HepG2 (cell line): Measurements from ENCODE around the gene TMCC2. TPM values are rescaled to one million over a fixed set of nuclear protein-coding genes. Genes with fewer than 3 reads are reported as not detected.

Source experiments
- ATAC-seq: fragments of 200-7000 bp; cut with Tn5 transposase; 3 replicates; pipeline ENCODE4 v1.9.1; 2020; ENCODE audit warnings: mild to moderate bottlenecking, moderate library complexity
- BruUV-seq: library from RNA; stranded (reverse); fragments of 400-500 nt; replicated peaks from 2 replicates; lab custom pipeline; 2021; lab: Mats Ljungman, UMichigan
- CTCF ChIA-PET: fragments of 300-600 bp; formaldehyde crosslinking; extraction: SDS; loops from one replicate; lab custom pipeline; 2021; ENCODE audit warnings: low total read pairs, inconsistent platforms, low intra/inter-chr PET ratio; lab: Yijun Ruan, JAX
- POLR2A ChIA-PET: fragments of 350-600 bp; sonication (Branson Sonifier 250); formaldehyde crosslinking; loops from one replicate; lab custom pipeline; 2020; ENCODE audit warnings: antibody characterized with exemption, inconsistent platforms; lab: Yijun Ruan, JAX
- DNase-seq: peaks from one replicate; pipeline ENCODE4 v3.0.0-alpha.2; 2015; ENCODE audit warnings: low spot score
- FAIRE-seq: peaks from 3 replicates; lab custom pipeline; 2011; peaks lifted over from hg19 to GRCh38; lab: Jason Lieb, UNC
- H2AFZ ChIP-seq: one replicate; pipeline ENCODE4 v1.6.1; 2011; ENCODE audit warnings: low read length, inconsistent platforms
- H3K27ac ChIP-seq: fragments of 300-600 bp; 3 replicates; pipeline ENCODE4 v1.8.0; 2011; ENCODE audit warnings: mixed run types, mild to moderate bottlenecking, mixed read lengths, low read length, inconsistent platforms; ENCODE audit not compliant: insufficient read depth; ENCODE audit errors: extremely low read length
- H3K27me3 ChIP-seq, 2 experiments: fragments of 200-600 bp in 1 of 2; 2 replicates in 1 of 2; 3 replicates in 1 of 2; pipeline versions ENCODE4 v1.6.0 to v1.8.0; 2011; ENCODE audit warnings: low read length in 2 of 2, mild to moderate bottlenecking in 2 of 2, moderate library complexity in 2 of 2, inconsistent platforms in 1 of 2; ENCODE audit not compliant: insufficient read depth in 2 of 2, control insufficient read depth in 1 of 2
- H3K36me3 ChIP-seq, 2 experiments: fragments of 200-600 bp in 1 of 2; replicated peaks in 1 of 2; 2 replicates in 1 of 2; 3 replicates in 1 of 2; pipeline versions ENCODE4 v1.5.1 to v1.8.0; 2011; ENCODE audit warnings: low read length in 2 of 2, inconsistent platforms in 1 of 2; ENCODE audit not compliant: insufficient read depth in 2 of 2, control insufficient read depth in 1 of 2
- H3K4me1 ChIP-seq: 2 replicates; pipeline ENCODE4 v1.5.1; 2012; ENCODE audit warnings: low read length, inconsistent platforms; ENCODE audit not compliant: insufficient read depth
- H3K4me2 ChIP-seq: 2 replicates; pipeline ENCODE4 v1.6.0; 2011; ENCODE audit warnings: low read depth, low read length, inconsistent platforms
- H3K4me3 ChIP-seq, 3 experiments: fragments of 200-600 bp in 1 of 3; sonication (generic), shearing (Covaris generic) in 1 of 3; replicated peaks in 1 of 3; 2 replicates each; pipeline ENCODE4 v1.5.1; 2011 to 2016; ENCODE audit warnings: low read length in 3 of 3, inconsistent platforms in 2 of 3, low read depth in 2 of 3, mild to moderate bottlenecking in 2 of 3, control low read depth in 1 of 3, mixed read lengths in 1 of 3; ENCODE audit not compliant: insufficient read depth in 1 of 3
- H3K79me2 ChIP-seq: one replicate; pipeline ENCODE4 v1.6.1; 2011; ENCODE audit warnings: low read length, inconsistent platforms; ENCODE audit not compliant: insufficient read depth
- H3K9ac ChIP-seq: 2 replicates; pipeline ENCODE4 v1.6.0; 2011; ENCODE audit warnings: mild to moderate bottlenecking, low read depth, low read length, inconsistent platforms; ENCODE audit not compliant: insufficient read depth
- H3K9me3 ChIP-seq: 2 replicates; pipeline ENCODE4 v1.5.1; 2012; ENCODE audit warnings: mild to moderate bottlenecking, low read length
- H4K20me1 ChIP-seq: 2 replicates; pipeline ENCODE4 v1.6.0; 2011; ENCODE audit warnings: inconsistent platforms, mild to moderate bottlenecking, low read length, moderate library complexity; ENCODE audit not compliant: insufficient read depth
- AGO2 ChIP-seq: fragments of 200-400 bp; formaldehyde crosslinking; optimal IDR thresholded peaks from 2 replicates; pipeline ENCODE3; 2017; ENCODE audit warnings: mild to moderate bottlenecking, low read depth, low read length, moderate library complexity
- CEBPB ChIP-seq: IDR thresholded peaks from 2 replicates; pipeline ENCODE4 v1.6.1; 2011; ENCODE audit warnings: low read depth, low read length, improper control_type of control experiment, borderline replicate concordance
- HINFP ChIP-seq: sonication (generic); formaldehyde crosslinking; IDR thresholded peaks from 2 replicates; pipeline ENCODE4 v1.4.0; 2020; ENCODE audit warnings: low read depth, mild to moderate bottlenecking, missing genetic modification reagents
- NFIC ChIP-seq: IDR thresholded peaks from 2 replicates; pipeline ENCODE4 v1.6.1; 2012; ENCODE audit warnings: mild to moderate bottlenecking, low read length, inconsistent platforms
- PHF8 ChIP-seq: sonication (generic); formaldehyde crosslinking; IDR thresholded peaks from 2 replicates; pipeline ENCODE4 v1.5.0; 2020; ENCODE audit warnings: missing genetic modification reagents
- TCF12 ChIP-seq, 2 experiments: fragments of 450-650 bp in 1 of 2; sonication (generic) in 1 of 2; formaldehyde crosslinking in 1 of 2; IDR thresholded peaks; 2 replicates each; pipeline versions ENCODE4 v1.6.1 to v1.8.0; 2017 to 2022; ENCODE audit warnings: antibody characterized with exemption in 1 of 2, mild to moderate bottlenecking in 1 of 2, missing genetic modification reagents in 1 of 2, moderate library complexity in 1 of 2
- ZEB1 ChIP-seq: IDR thresholded peaks from 2 replicates; pipeline ENCODE4 v1.6.1; 2012; ENCODE audit warnings: mild to moderate bottlenecking, low read depth, inconsistent platforms; ENCODE audit not compliant: insufficient replicate concordance
- ZNF24 ChIP-seq: fragments of 450-650 bp; IDR thresholded peaks from 2 replicates; pipeline ENCODE4 v1.6.1; 2017; ENCODE audit warnings: antibody characterized with exemption, mild to moderate bottlenecking
- ZNF276 ChIP-seq: sonication (generic); formaldehyde crosslinking; IDR thresholded peaks from 2 replicates; pipeline ENCODE4 v1.4.0; 2020; ENCODE audit warnings: mild to moderate bottlenecking, low read depth, missing genetic modification reagents
- ZNF362 ChIP-seq: sonication (generic); formaldehyde crosslinking; IDR thresholded peaks from 2 replicates; pipeline ENCODE4 v1.4.0; 2020; ENCODE audit warnings: missing genetic modification reagents, mild to moderate bottlenecking, borderline replicate concordance
- ZNF567 ChIP-seq: sonication (generic); formaldehyde crosslinking; IDR thresholded peaks from 2 replicates; pipeline ENCODE4 v1.8.1; 2023; ENCODE audit warnings: mild to moderate bottlenecking, missing genetic modification reagents, borderline replicate concordance
- WGBS: methylation state at CpG from one replicate; pipeline ENCODE4 v1.1.6; 2017; ENCODE audit warnings: low lambda C conversion rate; 5-methylcytosine and 5-hydroxymethylcytosine counted together
- in situ Hi-C: cut with HindIII; loops from 2 replicates; pipeline ENCODE4 v1.10.0; 2017; ENCODE audit warnings: low pct_unique_long_range_greater_than_20kb; ENCODE audit not compliant: extremely low pct_ligation_motif_present
- intact Hi-C: fragments of 100-400 bp; cut with micrococcal nuclease; formaldehyde crosslinking; loops from one replicate; pipeline ENCODE4 v1.10.0; 2022; ENCODE audit not compliant: unreplicated experiment
- polyA plus RNA-seq, 8 experiments: library from polyadenylated mRNA; depleted of rRNA in 3 of 8; stranded (reverse) in 7 of 8; unstranded in 1 of 8; fragments of >200 nt; fragmentation: Illumina TruSeq in 4 of 8; extraction: Trizol in 4 of 8; gene quantifications; 2 replicates each; pipeline versions ENCODE4 v1.2.1 to v1.2.3, GENCODE V29; 2011 to 2016; ENCODE audit warnings: low read depth in 4 of 8, missing spikeins in 1 of 8, mixed read lengths in 1 of 8; ENCODE audit not compliant: insufficient read depth in 1 of 8
- total RNA-seq, 5 experiments: library from RNA; depleted of rRNA; stranded (reverse); fragments of >200 nt; fragmentation: Illumina TruSeq; extraction: Trizol; gene quantifications; 2 replicates each; pipeline ENCODE4 v1.2.3, GENCODE V29; 2016; ENCODE audit warnings: low read depth in 1 of 5
- TF ChIP-seq, protein P1 (sequence below): sonication (generic); formaldehyde crosslinking; IDR thresholded peaks from 2 replicates; pipeline ENCODE4 v1.4.0; 2020; ENCODE audit warnings: mild to moderate bottlenecking, missing genetic modification reagents

The TMCC2 gene
- total and polyA plus RNA-seq, 2 of the 13 experiments (the other 11 are each of a cell fraction or from before 2014, with no cell fraction given), result 0.12 to 0.24 TPM

- ChIA-PET CTCF (no interaction called here), POLR2A (no interaction called here)
- H3K27me3 ChIP-seq, result peaks cover 6 to 48% of the 10 kb centered on the region in 2 experiments
- TF ChIP-seq CEBPB (no peak), PHF8 (no peak), AGO2 (no peak), ZEB1 (no peak), ZNF362 (CRISPR knock-in tag) (no peak), ZNF24 (no peak), TCF12 (IDR thresholded peaks at IDR 0.05) (no peak), TCF12 (CRISPR knock-in tag; IDR thresholded peaks at IDR 0.05) (no peak), NFIC (no peak), ZNF276 (CRISPR knock-in tag) (no peak), ZNF567 (CRISPR knock-in tag) (no peak), HINFP (CRISPR knock-in tag) (no peak)
- TF ChIP-seq, protein P1, sequence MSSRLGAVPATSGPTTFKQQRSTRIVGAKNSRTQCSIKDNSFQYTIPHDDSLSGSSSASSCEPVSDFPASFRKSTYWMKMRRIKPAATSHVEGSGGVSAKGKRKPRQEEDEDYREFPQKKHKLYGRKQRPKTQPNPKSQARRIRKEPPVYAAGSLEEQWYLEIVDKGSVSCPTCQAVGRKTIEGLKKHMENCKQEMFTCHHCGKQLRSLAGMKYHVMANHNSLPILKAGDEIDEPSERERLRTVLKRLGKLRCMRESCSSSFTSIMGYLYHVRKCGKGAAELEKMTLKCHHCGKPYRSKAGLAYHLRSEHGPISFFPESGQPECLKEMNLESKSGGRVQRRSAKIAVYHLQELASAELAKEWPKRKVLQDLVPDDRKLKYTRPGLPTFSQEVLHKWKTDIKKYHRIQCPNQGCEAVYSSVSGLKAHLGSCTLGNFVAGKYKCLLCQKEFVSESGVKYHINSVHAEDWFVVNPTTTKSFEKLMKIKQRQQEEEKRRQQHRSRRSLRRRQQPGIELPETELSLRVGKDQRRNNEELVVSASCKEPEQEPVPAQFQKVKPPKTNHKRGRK (CRISPR knock-in tag), result no peak
- no peak overlapping the region for H2AFZ ChIP-seq
- no peaks in the 10 kb centered on the region for H3K79me2 ChIP-seq
- BruUV-seq, result no TSS peak
- FAIRE-seq (no peak), DNase-seq (no peak), ATAC-seq (no peak)
- H3K9me3 ChIP-seq, result no peaks in the 10 kb centered on the region
- H3K27ac ChIP-seq, result no peak overlapping the region
- WGBS, result 0% methylated on average over 2 of the region's 5 CpGs
- H3K36me3 ChIP-seq, result no peaks in the 10 kb centered on the region
- H4K20me1 ChIP-seq, result no peaks in the 10 kb centered on the region
- H3K4me3 ChIP-seq, result no peak overlapping the region
- peaks cover 22% of the 10 kb centered on the region for H3K4me1 ChIP-seq
- in situ Hi-C loops (no loop called here), intact Hi-C loops (no loop called here)
- H3K4me2 ChIP-seq, result no peak overlapping the region
- H3K9ac ChIP-seq, result no peak overlapping the region
These were observed 34.4 kb downstream of the TMCC2 start for GRCh38 chr1:205261946-205262691.
